ENCODE measurements around the gene C17orf113.
A peak's percentile ranks its signal among the peaks of the same experiment; 100 is the strongest.

Gene C17orf113

GRCh38 chr17:42050393-42051012 lies at the start of gene C17orf113:
TSS of gene C17orf113 (minus strand) at chr17:42050601. CDS start at chr17:42043376, 7,225 bp downstream.
- peak; percentile 85 for DNase-seq (ENCODE audit: extremely low spot score)
- ChIA-PET POLR2A (no interaction called here), CTCF (interaction anchor here (1.1 to 1.7 kb wide), 8 partner anchors 10 to 80 kb away, joined by 3 to 12 read pairs (median 6); partner anchors contain the start of gene NKIRAS2)
- TF ChIP-seq CTCF (IDR thresholded peaks at IDR 0.05; ENCODE audit: control extremely low read depth, extremely low read depth, low read depth, missing control alignments): peak; percentile 58

DNA sequence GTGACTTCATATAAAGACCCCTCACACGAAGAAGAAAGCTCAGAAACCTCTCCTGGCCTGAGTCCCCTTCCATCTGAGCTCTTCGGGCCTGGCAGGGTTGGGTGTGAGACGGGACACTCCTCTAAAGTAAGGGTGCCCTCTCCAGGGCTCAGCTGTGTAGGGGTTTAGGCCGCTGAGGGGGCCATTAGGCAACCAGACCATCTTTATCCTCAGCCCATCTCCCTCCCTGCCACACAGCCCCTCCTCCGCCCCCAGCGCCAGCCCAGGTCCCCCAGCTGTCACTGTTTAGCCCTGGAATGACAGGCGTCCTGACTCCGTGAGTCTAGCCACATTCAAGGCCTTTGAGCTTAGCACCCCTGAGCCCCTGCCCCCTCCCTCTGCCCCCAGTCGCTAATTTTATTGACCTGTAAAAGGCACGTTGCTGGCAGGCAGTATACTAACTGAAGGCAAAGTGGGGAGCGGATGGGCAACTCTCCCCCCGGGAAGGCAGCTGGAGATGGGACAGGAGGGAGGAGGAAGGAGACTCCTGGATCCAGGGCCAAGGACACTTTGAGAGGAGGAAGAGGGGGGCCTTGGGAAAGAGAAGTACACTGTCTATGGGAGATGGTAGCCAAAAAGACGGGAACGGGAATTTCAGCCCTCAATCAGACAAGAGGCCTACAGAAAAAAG lies 48.5 kb upstream of the C17orf113 start:
- DNase-seq (ENCODE audit: extremely low spot score): no peak
- ChIA-PET POLR2A (no interaction called here), CTCF (interaction anchor here (0.6 to 8.7 kb wide), 6 partner anchors 10 to 74 kb away, joined by 3 to 70 read pairs (median 3); no protein-coding TSS in a partner anchor)
- TF ChIP-seq CTCF (IDR thresholded peaks at IDR 0.05; ENCODE audit: control extremely low read depth, extremely low read depth, low read depth, missing control alignments): no peak

- no peak for TF ChIP-seq CTCF (IDR thresholded peaks at IDR 0.05; ENCODE audit: control extremely low read depth, extremely low read depth, low read depth, missing control alignments)
- CTCF ChIA-PET: interaction anchor here (0.6 to 8.7 kb wide), 6 partner anchors 11 to 73 kb away, joined by 3 to 70 read pairs (median 3); no protein-coding TSS in a partner anchor
- peak; percentile 71 for DNase-seq (ENCODE audit: extremely low spot score)
- POLR2A ChIA-PET: no interaction called here
Measured at GRCh38 chr17:42097691-42098631, 47.6 kb upstream of the C17orf113 start, which contains the start of gene ZNF385C. TSS of gene ZNF385C (minus strand) at chr17:42098473. CDS start at chr17:42063056, 35,417 bp downstream.

DNA sequence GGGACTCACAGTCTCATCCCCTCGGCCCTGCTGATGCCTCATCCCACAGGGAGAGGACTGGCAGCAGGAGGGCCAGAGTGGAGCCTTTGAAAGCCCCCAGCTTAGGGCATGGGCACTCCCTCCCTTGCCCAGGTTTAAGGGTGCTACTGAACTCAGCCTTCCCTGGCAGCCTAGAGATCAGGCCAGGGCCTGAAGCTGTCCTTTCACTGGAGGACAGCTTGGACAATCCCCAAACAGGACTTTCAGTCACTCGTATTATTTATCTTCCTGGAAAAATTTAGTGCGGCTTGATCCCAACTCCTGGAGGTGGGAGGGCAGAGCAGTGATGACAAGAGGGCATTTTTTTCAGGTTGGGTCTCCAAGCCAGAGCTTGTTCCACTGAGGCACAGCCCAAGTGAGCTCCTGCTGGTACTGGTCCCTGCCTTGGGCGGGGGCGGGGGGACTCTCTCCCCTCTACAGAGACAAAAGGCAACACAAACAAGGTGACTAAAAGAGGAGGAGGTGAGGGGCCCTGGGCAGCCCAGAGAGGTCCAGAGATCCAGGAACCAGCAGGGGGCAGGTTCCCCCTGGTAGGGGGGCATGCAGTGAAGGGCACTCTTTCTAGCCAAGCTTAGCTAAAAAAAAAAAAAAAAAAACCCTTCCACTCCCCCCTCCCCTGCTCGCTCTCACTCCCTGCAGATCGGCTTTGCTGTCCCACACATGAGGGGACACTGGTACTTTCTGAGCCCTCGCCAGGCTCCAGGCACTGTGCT lies 46.1 kb upstream of the C17orf113 start:
- DNase-seq (ENCODE audit: extremely low spot score): no peak
- ChIA-PET POLR2A (no interaction called here), CTCF (interaction anchor here (1.5 to 8.7 kb wide), 2 partner anchors 31 to 38 kb away, joined by 3 to 70 read pairs; no protein-coding TSS in a partner anchor)

DNA sequence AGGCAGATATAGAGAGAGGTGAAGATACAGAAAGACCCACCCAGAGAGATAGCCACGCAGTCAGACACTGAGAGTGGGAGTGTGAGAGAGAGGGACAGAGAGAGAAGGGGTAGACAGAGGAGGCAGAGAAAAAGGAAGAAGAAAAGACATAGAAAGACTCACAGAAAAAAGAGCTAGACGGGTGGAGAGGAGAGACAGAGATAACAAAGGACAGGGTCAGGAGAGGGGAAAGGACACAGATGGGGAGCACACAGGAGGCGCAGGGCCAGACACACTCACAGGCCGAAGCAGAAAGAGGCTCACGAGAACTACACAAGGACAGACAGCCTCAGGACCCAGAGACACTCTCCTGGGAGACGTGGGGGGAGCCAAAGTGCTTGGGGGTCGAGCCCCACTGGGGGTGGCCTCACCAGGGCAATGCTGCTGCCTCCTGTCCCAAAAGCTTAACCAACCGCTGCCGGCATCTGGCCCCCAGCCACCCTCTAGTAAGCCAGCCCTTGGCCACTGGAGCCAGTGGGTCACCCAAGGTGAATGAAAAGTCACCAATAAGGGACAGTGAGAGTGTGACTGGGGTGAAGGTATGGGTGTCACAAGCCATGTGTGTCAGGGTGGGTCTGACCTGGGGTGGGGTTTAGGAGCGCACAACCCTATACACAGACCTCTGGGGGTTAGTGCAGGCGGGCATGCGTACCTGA lies 44.1 kb upstream of the C17orf113 start:
- TF ChIP-seq CTCF (IDR thresholded peaks at IDR 0.05; ENCODE audit: control extremely low read depth, extremely low read depth, low read depth, missing control alignments): no peak
- ChIA-PET CTCF (interaction anchor here (1.0 to 8.7 kb wide), 3 partner anchors 23 to 36 kb away, joined by 3 to 70 read pairs (median 3); no protein-coding TSS in a partner anchor), POLR2A (no interaction called here)
- no peak for DNase-seq (ENCODE audit: extremely low spot score)

More for the DNA sequence above, 46.1 kb upstream of the C17orf113 start:
- TF ChIP-seq CTCF (IDR thresholded peaks at IDR 0.05; ENCODE audit: control extremely low read depth, extremely low read depth, low read depth, missing control alignments): no peak
